ENCODE results near the gene SHROOM1.
"Not testable (repeated sequence)": the region's sequence is repeated elsewhere in the genome, so short reads cannot be mapped to it uniquely, and the experiment has no call there.

The SHROOM1 gene

DNA sequence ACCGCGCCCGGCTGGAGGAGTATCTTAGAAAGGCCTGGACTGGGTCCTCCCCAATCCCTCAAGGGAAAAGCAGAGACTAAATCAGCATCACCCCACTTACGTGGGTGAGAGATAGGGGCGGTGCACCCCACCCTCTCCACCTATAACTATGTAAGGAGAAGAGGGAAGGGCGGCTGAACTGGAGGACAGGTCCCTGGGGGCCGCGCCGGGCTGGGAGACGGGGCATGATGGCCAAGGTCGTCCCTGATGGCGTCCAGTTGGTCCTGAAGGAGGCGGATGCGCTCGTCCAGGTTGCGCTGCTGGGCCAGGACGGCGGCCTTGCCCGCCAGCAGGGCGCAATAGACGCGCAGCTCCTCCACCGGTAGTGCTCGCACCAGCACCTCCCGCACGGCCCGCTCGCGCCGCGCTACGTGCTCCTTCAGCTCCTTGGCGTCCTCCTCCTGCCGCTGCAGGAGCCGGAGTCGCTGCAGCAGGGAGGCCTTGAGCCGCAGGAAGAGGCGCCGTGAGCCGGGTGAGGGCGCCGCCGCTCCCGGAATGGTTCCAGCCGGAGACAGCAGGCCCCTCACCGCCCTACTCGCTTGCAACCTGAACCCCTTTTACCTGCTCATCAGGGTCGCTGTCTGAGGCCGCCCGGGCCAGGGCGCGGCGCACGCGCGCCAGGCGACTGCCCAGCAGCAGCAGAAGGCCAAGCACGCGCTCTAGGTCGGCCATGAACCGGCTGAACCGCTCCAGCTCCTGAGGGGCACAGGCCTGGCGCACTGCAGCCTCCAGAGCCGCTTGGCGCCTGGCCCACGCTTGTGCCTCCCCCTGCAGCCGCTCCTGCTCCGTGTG lies 7.6 kb downstream of the SHROOM1 start:
- DNase-seq = no peak

- no peak for DNase-seq
Measured at GRCh38 chr5:132821791-132822190, 8.7 kb downstream of the SHROOM1 start.

DNA sequence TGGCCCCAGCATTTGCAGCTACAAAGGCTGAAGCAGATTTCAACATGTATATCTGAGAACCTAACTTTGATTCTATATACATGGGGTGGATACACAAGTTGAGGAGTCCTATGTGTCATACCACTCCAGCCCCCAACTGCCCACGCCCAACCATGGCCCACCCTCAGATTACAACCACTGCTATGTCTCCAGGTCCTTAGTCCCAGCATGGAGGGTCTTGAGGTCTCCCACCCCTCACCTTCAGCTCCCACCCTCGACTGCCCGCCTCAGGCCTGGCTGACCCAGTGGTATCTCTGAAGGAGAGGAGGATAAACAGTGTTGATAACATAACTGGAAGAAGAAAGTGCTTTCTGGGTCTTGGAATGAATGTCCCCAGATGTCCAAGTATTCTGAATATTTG lies 9.1 kb downstream of the SHROOM1 start:
- DNase-seq = no peak

DNA sequence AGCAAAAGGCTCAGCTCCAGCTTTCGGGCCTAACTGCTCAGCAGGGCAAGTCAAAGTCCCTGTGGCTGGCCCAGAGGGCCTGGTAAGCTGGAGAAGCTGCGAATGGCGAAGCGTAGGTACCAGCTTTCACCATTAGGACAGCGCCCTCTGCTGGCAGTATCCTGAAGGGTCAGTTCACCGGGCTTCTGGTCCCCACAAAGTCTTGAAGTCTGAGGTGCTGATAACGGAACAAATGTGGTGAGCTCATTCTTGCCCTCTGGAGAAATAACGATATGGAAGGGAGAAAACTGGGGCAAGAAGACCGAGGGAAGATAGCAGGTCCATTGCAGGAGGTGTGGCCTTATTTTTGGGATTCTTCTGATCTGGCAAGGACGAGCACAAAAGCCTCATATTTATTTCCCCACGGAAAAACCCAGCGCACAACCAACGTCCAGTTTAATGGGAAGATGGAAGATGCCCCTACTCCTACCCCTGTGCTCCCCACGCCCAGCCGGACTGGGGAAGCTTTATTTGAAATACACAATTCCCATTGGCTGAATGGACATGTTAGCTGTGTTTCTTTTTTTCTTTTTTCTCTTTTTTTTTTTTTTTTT lies 10.2 kb downstream of the SHROOM1 start:
- peak; percentile 92 for DNase-seq

DNA sequence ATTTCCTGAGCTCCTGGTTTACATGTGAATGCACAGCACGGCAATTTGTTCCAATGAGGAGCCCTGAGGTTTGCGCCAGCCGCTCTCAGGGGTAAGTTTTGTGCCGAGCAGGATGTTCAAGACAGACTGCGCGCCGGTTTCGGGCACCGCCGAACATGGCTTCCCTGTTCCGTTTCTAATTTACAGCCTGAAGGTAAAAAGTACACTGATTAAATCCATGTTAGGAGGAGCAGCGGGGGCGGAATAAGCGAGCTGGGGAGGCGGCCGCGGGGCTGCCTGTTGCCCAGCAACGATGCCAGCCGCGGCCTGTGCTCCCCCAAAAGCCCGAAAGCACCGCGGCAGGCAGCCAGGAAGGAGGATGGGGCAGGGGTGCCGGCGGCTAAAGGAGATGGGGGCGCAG lies 11.0 kb downstream of the SHROOM1 start:
- DNase-seq = no peak

DNA sequence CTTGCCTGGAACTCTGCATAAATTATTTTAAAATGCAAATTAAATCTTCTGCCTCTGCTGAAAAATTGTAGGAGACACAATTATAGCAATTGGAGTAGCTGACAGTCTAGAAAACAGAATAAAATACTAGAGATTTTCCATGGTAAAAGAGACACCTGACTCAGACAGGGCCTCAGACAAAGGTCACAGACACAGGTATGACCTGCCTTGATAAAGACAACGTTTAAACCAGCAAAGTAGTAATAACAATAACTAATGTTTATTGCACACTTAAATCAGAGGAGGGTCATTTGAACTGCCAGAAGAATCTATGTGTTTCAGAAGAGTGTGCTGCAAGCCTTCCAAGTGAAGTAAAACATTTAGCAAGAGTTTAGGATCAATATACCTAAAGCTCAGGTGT lies 13.4 kb downstream of the SHROOM1 start:
- no peak for DNase-seq

DNA sequence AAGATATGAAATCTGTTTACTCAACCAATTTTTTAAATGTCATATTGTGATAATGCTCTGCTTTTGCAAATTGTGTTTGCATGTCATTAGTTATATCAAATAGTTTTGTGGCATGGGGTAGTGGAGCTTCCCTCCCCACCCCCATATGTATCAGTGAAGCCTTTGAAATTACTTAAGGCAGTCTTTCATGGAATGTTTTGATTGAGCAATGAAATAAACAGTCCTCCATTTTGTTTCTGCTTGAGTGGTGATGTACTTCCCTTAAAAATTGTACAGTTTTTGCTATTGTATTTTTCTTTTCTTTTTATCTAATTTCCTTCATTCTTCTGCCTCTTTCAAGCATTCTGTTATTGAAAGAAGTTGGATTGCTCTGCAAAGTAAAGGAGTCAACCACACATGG lies 13.9 kb downstream of the SHROOM1 start:
- DNase-seq = no peak

DNA sequence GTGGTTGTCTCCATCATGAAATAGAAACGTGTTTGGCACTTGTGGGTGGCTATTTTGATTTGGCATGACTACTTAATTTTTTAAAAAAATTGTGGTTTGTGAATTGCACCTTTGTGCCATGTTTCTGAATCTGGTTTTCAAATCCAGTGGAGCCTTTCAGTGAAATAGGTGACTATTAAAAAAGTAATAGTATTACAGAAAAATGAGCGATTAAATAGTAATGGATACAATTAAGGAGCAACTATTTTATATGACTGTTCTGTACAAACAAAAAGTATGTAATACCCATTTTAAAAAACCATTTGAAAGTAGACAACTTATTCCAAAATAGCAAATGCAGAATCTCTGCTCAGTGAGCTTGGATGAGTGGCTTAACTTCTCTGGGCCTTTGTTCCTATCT lies 14.4 kb downstream of the SHROOM1 start:
- no peak for DNase-seq

DNA sequence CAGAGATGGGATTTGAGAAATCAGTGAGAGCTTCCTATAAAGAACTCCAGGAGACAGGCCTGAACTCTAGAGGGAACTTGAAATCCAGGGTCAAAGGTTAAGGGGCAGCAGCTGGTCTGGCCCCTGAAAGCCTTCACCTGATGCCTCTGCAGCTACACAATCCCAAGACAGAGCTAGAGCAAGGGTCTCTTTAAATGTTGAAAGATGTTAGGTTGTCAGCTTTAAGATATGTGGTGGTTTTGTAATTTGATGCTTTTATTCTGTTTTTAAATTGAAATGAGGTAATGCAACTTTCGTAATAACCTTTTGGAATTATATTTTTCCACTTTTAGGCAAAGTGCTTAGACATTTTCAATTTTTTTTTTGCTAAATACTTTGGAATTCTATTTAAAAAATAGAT lies 15.0 kb downstream of the SHROOM1 start:
- no peak for DNase-seq

GRCh38 chr5:132814503-132815294 lies 15.7 kb downstream of the SHROOM1 start:
- no peak for DNase-seq

GRCh38 chr5:132813599-132814502 lies 16.6 kb downstream of the SHROOM1 start:
- peak; percentile 29 for DNase-seq

DNA sequence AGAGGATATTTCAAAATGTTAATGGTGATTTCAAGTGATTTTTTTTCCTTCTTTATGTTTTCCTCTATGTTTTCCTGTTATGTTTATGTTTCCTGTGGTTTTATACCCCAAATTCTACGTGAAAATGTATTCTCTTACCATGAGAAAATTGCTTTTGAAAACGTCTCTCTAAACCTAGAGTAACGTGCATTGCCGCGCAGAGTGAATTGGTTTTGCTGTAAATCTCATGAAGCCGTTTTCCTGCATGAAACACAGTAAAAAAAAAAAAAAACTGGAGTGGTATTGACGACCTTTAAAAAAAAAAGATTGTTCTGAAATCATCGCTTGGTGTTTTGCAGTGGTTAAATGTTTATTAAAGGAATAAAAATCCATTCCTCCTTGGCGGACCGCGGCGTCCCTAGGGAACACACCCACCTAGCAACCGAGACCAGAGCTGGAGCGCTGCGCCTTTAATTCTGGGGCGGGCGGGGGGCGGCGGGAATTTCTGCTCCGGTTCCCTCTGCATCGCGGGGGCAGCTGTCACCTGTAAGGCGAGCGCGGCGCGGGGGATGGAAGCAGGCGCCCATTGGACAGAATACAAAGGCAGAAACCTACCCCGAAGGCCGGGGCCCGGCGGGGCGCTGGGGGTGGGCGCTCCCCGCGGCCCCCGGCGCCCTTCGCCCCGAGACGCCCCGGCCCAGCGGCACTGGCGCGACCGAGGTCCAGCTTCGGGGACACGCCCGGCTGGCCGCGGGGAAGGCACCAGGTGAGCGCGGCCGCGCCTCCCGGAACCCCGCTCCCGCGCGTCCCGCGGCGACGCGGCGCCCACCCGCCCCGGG lies 17.5 kb downstream of the SHROOM1 start, which contains the start of gene SOWAHA:
TSS of gene SOWAHA (plus strand) at position 522 of the 818 bp plus-strand sequence. CDS start 320 bp downstream, outside the sequence.
- DNase-seq = no peak

DNA sequence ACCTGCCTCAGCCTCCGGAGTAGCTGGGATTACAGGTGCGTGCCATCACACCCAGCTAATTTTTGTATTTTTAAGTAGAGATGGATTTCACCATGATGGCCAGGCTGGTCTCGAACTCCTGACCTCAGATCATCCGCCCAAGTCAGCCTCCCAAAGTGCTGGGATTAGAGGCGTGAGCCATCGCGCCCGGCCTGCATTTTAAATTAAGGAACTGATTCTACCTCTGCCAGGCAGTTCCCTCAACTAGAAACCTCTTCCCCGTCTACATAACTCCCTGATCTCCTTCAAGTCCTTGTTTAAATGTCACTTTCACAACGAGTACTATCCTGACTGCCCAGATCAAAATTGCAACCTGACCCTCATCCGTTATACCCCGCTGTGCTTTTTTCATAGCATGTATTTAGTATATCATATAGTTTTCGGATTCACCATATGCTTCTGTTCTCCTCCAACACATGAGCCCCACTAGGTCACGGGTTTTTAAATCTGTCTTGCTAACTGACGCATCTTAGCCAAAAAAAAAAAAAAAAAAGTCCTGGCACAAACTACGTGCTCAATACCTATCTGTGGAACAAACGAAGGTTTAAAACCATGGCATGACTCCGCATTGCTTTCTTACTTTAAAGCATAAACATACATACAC lies 18.2 kb downstream of the SHROOM1 start:
- no peak for DNase-seq

GRCh38 chr5:132810605-132811004 lies 19.8 kb downstream of the SHROOM1 start:
- DNase-seq = no peak

- DNase-seq = no peak
Measured at GRCh38 chr5:132808866-132809265, 21.6 kb downstream of the SHROOM1 start.

DNA sequence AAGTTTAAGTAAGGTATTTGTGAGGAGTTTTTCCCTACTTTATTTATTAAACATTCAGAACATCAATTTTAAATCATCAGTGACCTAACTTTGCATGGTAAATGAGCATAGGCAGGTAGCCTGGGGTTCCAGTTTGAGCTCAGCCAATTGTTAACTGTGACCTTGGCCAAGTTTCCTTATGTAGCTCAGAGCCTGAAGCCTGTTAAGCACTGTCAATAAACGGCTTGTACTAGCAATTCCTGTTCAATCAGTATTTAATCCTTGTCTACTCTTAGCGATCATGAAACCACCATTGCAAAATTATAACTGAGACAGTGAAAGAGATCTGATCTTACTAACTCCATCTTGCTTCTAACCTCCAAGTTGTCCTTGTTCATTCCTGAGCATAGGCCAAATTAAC lies 22.0 kb downstream of the SHROOM1 start:
- no peak for DNase-seq

- no peak for DNase-seq
Measured at GRCh38 chr5:132807163-132807838, 23.1 kb downstream of the SHROOM1 start.

DNA sequence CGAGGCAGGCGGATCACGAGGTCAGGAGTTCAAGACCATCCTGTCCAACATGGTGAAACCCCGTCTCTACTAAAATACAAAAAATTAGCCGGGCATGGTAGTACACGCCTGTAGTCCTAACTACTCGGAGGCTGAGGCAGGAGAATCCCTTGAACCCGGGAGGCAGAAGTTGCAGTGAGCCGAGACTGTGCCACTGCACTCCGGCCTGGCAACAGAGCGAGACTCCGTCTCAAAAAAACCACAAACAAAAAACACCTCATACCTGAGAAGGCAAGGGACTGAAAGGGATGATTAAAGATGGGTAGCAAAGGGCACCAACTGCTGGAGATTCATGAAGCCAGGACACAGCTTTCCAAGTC lies 23.7 kb downstream of the SHROOM1 start:
- not testable (repeated sequence) for DNase-seq

GRCh38 chr5:132805872-132806271 lies 24.6 kb downstream of the SHROOM1 start:
- not testable (repeated sequence) for DNase-seq

GRCh38 chr5:132804219-132804618 lies 26.2 kb downstream of the SHROOM1 start:
- DNase-seq = not testable (repeated sequence)

DNA sequence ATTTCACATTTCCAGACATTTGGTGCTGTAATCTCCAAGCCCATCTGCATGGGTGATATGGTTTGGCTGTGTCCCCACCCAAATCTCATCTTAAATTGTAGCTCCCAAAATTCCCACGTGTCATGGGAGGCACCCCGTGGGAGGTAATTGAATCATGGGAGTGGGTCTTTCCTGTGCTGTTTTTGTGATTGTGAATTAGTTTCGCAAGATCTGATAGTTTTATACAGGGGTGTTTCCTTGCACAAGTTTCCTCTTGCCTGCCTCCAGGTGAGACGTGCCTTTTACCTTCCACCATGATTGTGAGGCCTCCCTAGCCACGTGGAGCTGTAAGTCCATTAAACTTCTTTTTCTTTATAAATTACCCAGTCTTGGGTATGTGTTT lies 27.8 kb downstream of the SHROOM1 start:
- not testable (repeated sequence) for DNase-seq
